GM21619 (cell line): ENCODE measurements around the gene RRP12.
A peak's percentile ranks its signal among the peaks of the same experiment; 100 is the strongest.
"Not testable (repeated sequence)": the region's sequence is repeated elsewhere in the genome, so short reads cannot be mapped to it uniquely, and the experiment has no call there.

Experiments used
- ATAC-seq: cut with Tn5 transposase; IDR thresholded peaks from one replicate; pipeline ENCODE4 v1.9.1; 2021; ENCODE audit not compliant: unreplicated experiment

Gene RRP12

GRCh38 chr10:97400665-97401454 is at the start of gene RRP12:
Gene RRP12 (minus strand): TSS chr10:97401340. CDS start chr10:97401231, 109 bp downstream.
- ATAC-seq: peak; percentile 97

DNA sequence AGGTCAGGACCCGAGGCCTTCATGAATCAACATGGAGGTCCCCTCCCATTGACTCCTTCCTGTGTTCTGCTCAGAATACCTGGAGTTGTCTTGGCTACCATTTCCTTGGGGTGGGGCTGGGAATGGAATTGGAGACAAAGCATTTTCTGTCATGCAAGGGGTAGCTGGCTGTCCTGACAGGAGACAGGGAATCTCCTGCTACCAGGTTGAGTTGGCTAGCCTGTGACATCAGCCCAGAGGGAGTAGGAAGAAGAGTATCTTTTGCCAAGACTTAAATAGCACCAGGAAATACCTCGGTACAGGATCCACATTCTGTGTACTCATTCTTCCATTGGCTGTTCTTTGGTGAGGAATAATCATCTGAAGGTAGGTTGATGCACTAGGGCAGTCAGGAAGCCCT is 49.7 kb upstream of the RRP12 start:
- no peak for ATAC-seq

DNA sequence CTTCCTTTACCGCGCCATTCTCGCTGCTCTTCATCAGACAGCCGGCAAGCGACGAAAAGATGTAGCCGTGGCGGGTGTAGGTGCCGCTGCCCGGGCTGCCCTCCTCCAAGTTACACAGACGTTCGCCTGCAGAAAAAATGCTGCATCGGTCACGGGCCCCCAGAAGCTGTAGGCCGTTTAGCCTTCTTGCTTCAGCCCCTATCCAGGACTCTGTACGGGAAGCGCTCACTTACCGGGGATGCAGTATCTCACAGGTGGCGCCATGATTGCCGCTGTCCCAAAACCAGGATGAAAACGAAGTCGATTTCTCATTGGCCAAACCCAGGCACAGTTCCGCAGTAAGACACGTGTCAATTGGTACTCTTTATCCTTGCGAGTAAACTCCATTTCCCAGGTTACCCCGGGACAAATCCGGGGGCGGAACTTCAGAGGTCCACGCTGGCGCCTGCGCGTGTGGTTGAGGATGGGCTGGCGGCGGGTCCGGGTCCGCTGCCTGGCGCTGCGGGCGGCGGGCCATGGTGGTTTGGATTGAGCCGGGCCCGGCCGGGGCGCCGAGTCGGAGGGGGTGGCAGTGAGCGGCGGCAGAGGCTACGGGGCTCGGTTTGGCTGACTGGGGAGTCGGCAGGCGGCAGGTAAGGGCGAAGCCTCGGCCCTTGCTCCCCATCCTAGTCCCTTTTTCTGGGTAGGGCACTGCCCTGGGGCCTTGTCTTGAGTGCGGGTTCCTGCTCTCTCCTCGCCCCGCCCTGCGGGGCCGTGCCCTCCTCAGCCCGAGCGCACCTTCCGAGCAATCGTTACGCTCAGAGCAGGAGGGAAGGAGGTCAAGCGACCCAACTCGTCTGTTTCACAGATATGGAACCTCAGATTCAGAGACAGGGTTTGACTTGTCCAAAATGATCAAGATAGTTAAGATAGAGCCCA is 44.8 kb upstream of the RRP12 start, which contains the start of the genes EXOSC1 and ZDHHC16:
TSS of gene EXOSC1 (minus strand) at position 285 of the 918 bp plus-strand sequence. CDS start at position 264, 21 bp downstream.
TSS of gene ZDHHC16 (plus strand) at position 454 of the 918 bp plus-strand sequence. CDS start 5,501 bp downstream, outside the sequence.
- peak; percentile 94 for ATAC-seq

DNA sequence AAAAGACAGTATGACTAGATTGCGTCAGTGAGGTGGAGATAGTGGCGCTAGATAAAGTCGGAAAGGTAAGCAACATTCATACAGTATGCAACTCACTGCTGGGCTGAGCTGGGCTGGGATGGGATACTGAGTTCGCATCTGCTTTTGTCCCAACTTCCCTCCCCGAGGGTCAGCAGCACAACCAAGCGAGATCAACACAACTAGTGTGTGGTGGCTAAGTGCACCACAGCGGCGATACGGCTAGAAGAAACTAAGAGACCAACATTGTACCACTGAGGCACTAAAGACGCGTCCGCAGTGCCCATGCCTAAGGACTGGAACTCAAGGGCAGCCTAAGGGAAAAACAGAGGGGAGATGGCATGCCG is 44.2 kb upstream of the RRP12 start:
- ATAC-seq: no peak

DNA sequence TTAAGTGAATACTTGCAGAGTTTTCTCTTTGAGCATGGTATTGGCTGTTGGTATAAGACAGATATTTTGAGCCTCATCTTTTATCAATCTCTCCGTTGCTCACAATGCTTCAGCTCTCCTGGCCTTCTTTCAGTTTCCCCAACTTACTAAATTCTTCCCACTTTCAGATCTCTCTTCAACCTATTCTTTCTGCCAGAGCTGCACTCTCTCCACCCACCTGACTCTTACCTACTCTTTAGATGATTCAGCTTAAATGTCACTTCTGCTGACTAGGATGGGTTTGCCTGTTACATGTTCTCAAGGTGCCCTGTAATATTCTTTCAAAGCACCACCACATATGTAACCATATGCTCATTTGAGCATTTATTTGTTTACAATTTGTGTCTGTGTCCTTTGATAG is 43.1 kb upstream of the RRP12 start:
- no peak for ATAC-seq

- no peak for ATAC-seq
These were observed 41.1 kb upstream of the RRP12 start for GRCh38 chr10:97442277-97442676.

DNA sequence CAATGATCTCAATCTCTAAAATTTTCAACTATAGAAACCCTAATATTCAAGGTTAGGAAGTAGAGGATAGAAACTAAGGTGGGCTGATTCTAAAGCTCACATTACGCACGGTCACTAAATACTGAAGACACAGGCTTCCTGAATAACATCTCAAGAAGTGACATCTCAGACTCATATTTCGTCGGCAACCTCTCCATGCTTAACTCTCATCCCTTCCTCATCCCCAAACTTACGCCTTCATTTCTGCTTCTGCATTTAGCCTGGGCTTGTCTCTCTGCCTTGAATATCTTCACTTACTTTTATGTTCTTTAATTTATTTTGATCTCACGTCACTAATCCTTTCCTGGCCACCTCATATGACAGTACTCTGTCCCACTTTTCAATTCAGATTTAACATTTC is 34.1 kb upstream of the RRP12 start:
- ATAC-seq: no peak

- no peak for ATAC-seq
These were observed 33.4 kb upstream of the RRP12 start for GRCh38 chr10:97434557-97434956.

DNA sequence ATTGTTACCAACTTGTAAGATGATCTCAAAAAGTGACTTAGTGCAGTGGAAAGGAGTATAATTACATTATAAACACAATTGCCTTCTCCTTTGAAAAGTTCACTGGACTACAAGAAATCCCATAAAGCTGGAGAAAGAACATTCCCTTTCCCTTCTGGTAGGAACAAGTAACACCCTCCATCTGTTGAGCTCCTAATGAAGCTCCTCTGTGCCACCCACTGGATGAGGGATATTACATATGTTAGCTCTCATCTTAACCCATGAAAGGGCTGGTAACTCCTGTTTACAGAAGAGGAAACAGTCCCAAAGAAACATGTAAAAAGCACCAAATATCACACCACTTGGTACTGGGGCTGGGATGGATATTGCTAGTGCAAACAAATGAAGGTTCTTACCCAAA is 32.9 kb upstream of the RRP12 start:
- no peak for ATAC-seq

GRCh38 chr10:97428572-97428981 is 27.4 kb upstream of the RRP12 start:
- ATAC-seq: no peak

GRCh38 chr10:97427571-97428179 is 26.5 kb upstream of the RRP12 start:
- no peak for ATAC-seq

DNA sequence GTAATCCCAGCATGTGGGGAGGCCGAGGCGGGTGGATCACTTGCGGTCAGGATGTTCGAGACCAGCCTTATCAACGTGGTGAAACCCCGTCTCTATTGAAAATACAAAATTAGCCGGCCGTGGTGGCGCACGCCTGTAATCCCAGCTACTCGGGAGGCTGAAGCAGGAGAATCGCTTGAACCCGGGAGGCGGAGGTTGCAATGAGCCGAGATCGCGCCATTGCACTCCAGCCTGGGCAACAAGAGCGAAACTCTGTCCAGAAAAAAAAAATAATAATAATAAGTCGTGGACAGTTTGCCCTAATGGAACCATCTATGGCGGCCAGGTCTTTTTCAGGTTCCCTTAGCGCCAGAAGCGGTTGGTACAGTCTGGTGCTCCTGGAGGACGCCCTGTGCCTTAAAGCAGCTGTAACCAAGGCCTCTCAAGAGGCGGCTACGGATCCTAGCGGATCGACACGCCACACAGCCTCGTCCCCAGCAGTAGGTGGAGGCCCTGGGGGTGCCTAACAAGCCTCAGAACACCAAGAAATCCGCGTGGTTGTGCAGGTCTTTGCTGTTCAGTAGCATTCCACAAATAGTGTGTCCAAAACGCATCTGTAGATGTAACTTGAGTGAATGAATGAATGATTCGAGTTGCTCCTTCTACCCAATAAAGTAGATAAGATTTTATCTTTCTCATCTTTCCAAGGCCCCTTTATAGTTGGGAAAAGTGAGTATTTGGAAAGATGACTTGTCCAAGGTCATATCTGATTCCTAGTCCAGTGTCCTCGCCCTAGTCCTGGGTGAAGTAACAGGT is 25.8 kb upstream of the RRP12 start:
- no peak for ATAC-seq

DNA sequence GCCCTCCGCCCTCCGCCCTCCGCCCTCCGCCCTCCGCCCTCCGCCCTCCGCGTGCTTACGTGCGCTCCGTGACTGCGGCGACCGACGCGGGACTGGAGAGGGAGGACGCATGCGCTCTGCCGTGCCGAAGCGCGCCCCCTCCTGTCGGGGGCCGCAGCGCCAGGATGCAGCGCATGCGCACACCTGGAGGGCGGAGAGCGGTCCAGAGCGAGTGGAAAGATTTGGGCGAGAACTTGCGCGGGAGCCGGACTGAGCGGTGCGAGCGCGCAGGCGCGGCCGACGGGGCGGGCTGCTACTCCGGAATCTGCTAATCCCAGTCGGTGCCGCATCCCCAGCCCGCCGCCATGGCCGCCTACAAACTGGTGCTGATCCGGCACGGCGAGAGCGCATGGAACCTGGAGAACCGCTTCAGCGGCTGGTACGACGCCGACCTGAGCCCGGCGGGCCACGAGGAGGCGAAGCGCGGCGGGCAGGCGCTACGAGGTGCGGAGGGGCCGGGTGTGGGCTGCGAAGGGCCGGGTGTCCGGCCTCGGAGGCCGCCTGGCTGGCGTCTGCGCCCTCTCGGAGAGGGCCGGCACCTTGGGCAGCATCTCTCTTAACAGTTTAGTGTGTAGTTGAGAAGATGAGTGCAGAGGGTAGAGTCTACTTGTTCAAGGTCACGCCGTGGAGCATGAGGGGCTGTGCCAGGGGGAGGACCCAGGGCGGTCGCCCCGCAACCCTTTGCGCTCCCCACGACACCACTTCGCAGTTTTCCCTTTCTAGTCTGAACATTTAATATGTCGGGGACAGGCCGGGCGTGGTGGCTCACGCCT is 25.0 kb upstream of the RRP12 start, which contains the start of gene PGAM1:
TSS of gene PGAM1 (plus strand) at position 228 of the 812 bp plus-strand sequence. CDS start at position 345, 117 bp downstream.
- ATAC-seq: peak; percentile 83

DNA sequence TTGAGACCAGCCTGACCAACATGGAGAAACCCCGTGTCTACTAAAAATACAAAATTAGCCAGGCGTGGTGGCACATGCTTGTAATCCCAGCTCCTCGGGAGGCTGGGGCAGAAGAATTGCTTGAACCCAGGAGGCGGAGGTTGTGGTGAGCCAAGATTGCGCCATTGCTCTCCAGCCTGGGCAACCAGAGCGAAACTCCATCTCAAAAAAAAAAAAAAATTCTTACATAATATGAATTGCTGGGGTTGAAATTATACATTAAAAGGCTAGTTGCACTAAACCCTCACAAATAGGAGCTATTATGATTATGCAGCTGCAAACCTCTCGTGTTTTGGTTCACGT is 22.6 kb upstream of the RRP12 start:
- ATAC-seq: not testable (repeated sequence)

GRCh38 chr10:97416565-97416964 is 15.4 kb upstream of the RRP12 start:
- ATAC-seq: no peak

GRCh38 chr10:97412891-97413304 is 11.8 kb upstream of the RRP12 start:
- no peak for ATAC-seq

DNA sequence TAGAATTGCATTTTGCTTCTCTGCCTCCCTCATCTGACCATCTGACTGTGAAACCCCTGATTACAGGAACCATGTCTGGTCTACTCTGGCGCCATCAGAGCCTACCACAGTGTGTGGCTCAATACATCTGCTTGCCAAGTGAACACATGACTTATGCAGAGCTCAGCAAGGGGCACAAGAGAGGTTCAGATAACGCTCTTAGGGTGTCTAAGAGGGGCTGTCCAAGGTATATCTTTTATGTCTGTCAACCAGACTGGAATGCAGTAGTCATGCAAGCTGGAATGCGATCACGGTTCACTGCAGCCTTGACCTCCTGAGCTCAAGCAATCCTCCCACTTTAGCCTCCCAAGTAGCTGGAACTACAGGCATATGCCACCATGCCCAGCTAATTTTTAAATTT is 10.3 kb upstream of the RRP12 start:
- no peak for ATAC-seq

GRCh38 chr10:97408496-97408992 is 7.4 kb upstream of the RRP12 start:
- ATAC-seq: no peak

GRCh38 chr10:97407952-97408248 is 6.8 kb upstream of the RRP12 start:
- ATAC-seq: no peak
